ENCODE results near the gene TEX22.

Gene TEX22

GRCh38 chr14:105449276-105450122 is 51.2 kb downstream of the TEX22 start:
- Histone ChIP-seq H3K9me2 (replicated peaks; ENCODE audit: low read depth, low read length) (no peaks in the 10 kb centered on the region), H3K36me3 (ENCODE audit: insufficient read depth, low read length) (peaks cover 48% of the 10 kb centered on the region; the same call in 1 of the 2 replicates), H3K4me3 (ENCODE audit: low read length, poor library complexity, severe bottlenecking) (no peak overlapping the region), H2AFZ (ENCODE audit: low read length) (no peak overlapping the region), H3K4me2 (ENCODE audit: low read depth, low read length, poor library complexity, severe bottlenecking) (no peak overlapping the region), H3K9ac (ENCODE audit: low read depth, low read length, poor library complexity, severe bottlenecking) (no peak overlapping the region), H4K20me1 (ENCODE audit: insufficient read depth, low read length, poor library complexity, severe bottlenecking) (peaks cover 23% of the 10 kb centered on the region), H3K9me3 (ENCODE audit: insufficient read depth, low read depth, low read length) (no peaks in the 10 kb centered on the region), H3F3A (ENCODE audit: low read depth) (no peaks in the 10 kb centered on the region), H3K27me3 (ENCODE audit: insufficient read depth, low read length, poor library complexity, severe bottlenecking) (no peaks in the 10 kb centered on the region), H3K4me1 (ENCODE audit: insufficient read depth, low read length, poor library complexity, severe bottlenecking) (no peaks in the 10 kb centered on the region), H3K79me2 (ENCODE audit: insufficient read depth, low read length) (peaks cover 16% of the 10 kb centered on the region; the same call in 1 of the 2 replicates)
- TF ChIP-seq CTCF (conservative IDR thresholded peaks at IDR 0.05; ENCODE audit: low read length): no peak
- no peak for TF ChIP-seq EZH2phosphoT487 (IDR thresholded peaks at IDR 0.05; ENCODE audit: borderline replicate concordance)

GRCh38 chr14:105450123-105450505 is 51.8 kb downstream of the TEX22 start:
- no peak overlapping the region for H3K9ac ChIP-seq (ENCODE audit: low read depth, low read length, poor library complexity, severe bottlenecking)
- TF ChIP-seq EZH2phosphoT487 (IDR thresholded peaks at IDR 0.05; ENCODE audit: borderline replicate concordance): no peak
- no peak for TF ChIP-seq CTCF (conservative IDR thresholded peaks at IDR 0.05; ENCODE audit: low read length)
- no peaks in the 10 kb centered on the region for H3K9me2 ChIP-seq (replicated peaks; ENCODE audit: low read depth, low read length)
- H3K36me3 ChIP-seq (ENCODE audit: insufficient read depth, low read length): peaks cover 53% of the 10 kb centered on the region; the same call in 1 of the 2 replicates
- H3K79me2 ChIP-seq (ENCODE audit: insufficient read depth, low read length): peaks cover 16% of the 10 kb centered on the region; the same call in 1 of the 2 replicates
- no peaks in the 10 kb centered on the region for H3K9me3 ChIP-seq (ENCODE audit: insufficient read depth, low read depth, low read length)
- H2AFZ ChIP-seq (ENCODE audit: low read length): no peak overlapping the region
- H3K4me1 ChIP-seq (ENCODE audit: insufficient read depth, low read length, poor library complexity, severe bottlenecking): no peaks in the 10 kb centered on the region
- H3K27me3 ChIP-seq (ENCODE audit: insufficient read depth, low read length, poor library complexity, severe bottlenecking): no peaks in the 10 kb centered on the region
- peaks cover 19% of the 10 kb centered on the region for H4K20me1 ChIP-seq (ENCODE audit: insufficient read depth, low read length, poor library complexity, severe bottlenecking)
- H3K4me2 ChIP-seq (ENCODE audit: low read depth, low read length, poor library complexity, severe bottlenecking): no peak overlapping the region
- H3K4me3 ChIP-seq (ENCODE audit: low read length, poor library complexity, severe bottlenecking): no peak overlapping the region
- no peaks in the 10 kb centered on the region for H3F3A ChIP-seq (ENCODE audit: low read depth)

GRCh38 chr14:105450864-105451720 is 52.8 kb downstream of the TEX22 start:
- Histone ChIP-seq H4K20me1 (ENCODE audit: insufficient read depth, low read length, poor library complexity, severe bottlenecking) (peaks cover 17% of the 10 kb centered on the region), H3K9ac (ENCODE audit: low read depth, low read length, poor library complexity, severe bottlenecking) (no peak overlapping the region), H3K4me1 (ENCODE audit: insufficient read depth, low read length, poor library complexity, severe bottlenecking) (no peaks in the 10 kb centered on the region), H3K4me3 (ENCODE audit: low read length, poor library complexity, severe bottlenecking) (no peak overlapping the region), H2AFZ (ENCODE audit: low read length) (no peak overlapping the region), H3K9me3 (ENCODE audit: insufficient read depth, low read depth, low read length) (no peaks in the 10 kb centered on the region), H3F3A (ENCODE audit: low read depth) (no peaks in the 10 kb centered on the region), H3K36me3 (ENCODE audit: insufficient read depth, low read length) (peaks cover 55% of the 10 kb centered on the region; the same call in 1 of the 2 replicates), H3K9me2 (replicated peaks; ENCODE audit: low read depth, low read length) (no peaks in the 10 kb centered on the region), H3K79me2 (ENCODE audit: insufficient read depth, low read length) (peaks cover 16% of the 10 kb centered on the region; the same call in 1 of the 2 replicates), H3K27me3 (ENCODE audit: insufficient read depth, low read length, poor library complexity, severe bottlenecking) (no peaks in the 10 kb centered on the region), H3K4me2 (ENCODE audit: low read depth, low read length, poor library complexity, severe bottlenecking) (no peak overlapping the region)
- no peak for TF ChIP-seq CTCF (conservative IDR thresholded peaks at IDR 0.05; ENCODE audit: low read length)
- TF ChIP-seq EZH2phosphoT487 (IDR thresholded peaks at IDR 0.05; ENCODE audit: borderline replicate concordance): no peak

Measured in Loucy (cell line).